HepG2 (cell line): ENCODE data around the gene PNLDC1. TPM values are rescaled to one million over a fixed set of nuclear protein-coding genes. Genes with fewer than 3 reads are reported as not detected.

Experiments
- AKAP8 ChIP-seq: sonication (generic); formaldehyde crosslinking; IDR thresholded peaks from 2 replicates; pipeline ENCODE4 v1.5.1; 2020; ENCODE audit warnings: mild to moderate bottlenecking, missing genetic modification reagents
- ATF4 ChIP-seq, 2 experiments: fragments of 450-650 bp in 1 of 2; sonication (generic) in 1 of 2; formaldehyde crosslinking; IDR thresholded peaks; 2 replicates each; pipeline versions ENCODE4 v1.5.0 to v1.8.0; 2020 to 2022; ENCODE audit warnings: mild to moderate bottlenecking in 1 of 2, missing genetic modification reagents in 1 of 2
- CC2D1A ChIP-seq: sonication (generic); formaldehyde crosslinking; IDR thresholded peaks from 2 replicates; pipeline ENCODE4 v1.8.1; 2023; ENCODE audit warnings: mild to moderate bottlenecking, missing genetic modification reagents
- ELF1 ChIP-seq: sonication (generic); formaldehyde crosslinking; IDR thresholded peaks from 2 replicates; pipeline ENCODE4 v1.4.0; 2020; ENCODE audit warnings: missing genetic modification reagents
- GRHL1 ChIP-seq: sonication (generic); formaldehyde crosslinking; conservative IDR thresholded peaks from 2 replicates; pipeline ENCODE4 v1.8.0; 2022; ENCODE audit warnings: missing genetic modification reagents
- HES4 ChIP-seq: sonication (generic); formaldehyde crosslinking; IDR thresholded peaks from 2 replicates; pipeline ENCODE4 v1.9.0; 2021; ENCODE audit warnings: mild to moderate bottlenecking, missing genetic modification reagents, borderline replicate concordance
- HOMEZ ChIP-seq: IDR thresholded peaks from 2 replicates; pipeline ENCODE4 v1.6.1; 2016; ENCODE audit warnings: low read depth
- JUNB ChIP-seq: sonication (generic); formaldehyde crosslinking; IDR thresholded peaks from 2 replicates; pipeline ENCODE4 v1.8.0; 2022; ENCODE audit warnings: missing genetic modification reagents, mild to moderate bottlenecking, borderline replicate concordance
- KIAA2018 ChIP-seq: sonication (generic); formaldehyde crosslinking; IDR thresholded peaks from 2 replicates; pipeline ENCODE4 v1.5.0; 2020; ENCODE audit warnings: mild to moderate bottlenecking, missing genetic modification reagents, borderline replicate concordance
- SOX5 ChIP-seq: IDR thresholded peaks from 2 replicates; pipeline ENCODE4 v1.6.1; 2016; ENCODE audit warnings: borderline replicate concordance
- ZNF12 ChIP-seq: sonication (generic); formaldehyde crosslinking; IDR thresholded peaks from 2 replicates; pipeline ENCODE4 v1.5.0; 2020; ENCODE audit warnings: missing genetic modification reagents
- ZNF773 ChIP-seq: sonication (generic); formaldehyde crosslinking; IDR thresholded peaks from 2 replicates; pipeline ENCODE4 v1.4.0; 2020; ENCODE audit warnings: missing genetic modification reagents, borderline replicate concordance
- ZXDC ChIP-seq: sonication (generic); formaldehyde crosslinking; IDR thresholded peaks from 2 replicates; pipeline ENCODE4 v1.5.0; 2020; ENCODE audit warnings: mild to moderate bottlenecking, missing genetic modification reagents
- polyA plus RNA-seq, 8 experiments: library from polyadenylated mRNA; depleted of rRNA in 3 of 8; stranded (reverse) in 7 of 8; unstranded in 1 of 8; fragments of >200 nt; fragmentation: Illumina TruSeq in 4 of 8; extraction: Trizol in 4 of 8; gene quantifications; 2 replicates each; pipeline versions ENCODE4 v1.2.1 to v1.2.3, GENCODE V29; 2011 to 2016; ENCODE audit warnings: low read depth in 4 of 8, missing spikeins in 1 of 8, mixed read lengths in 1 of 8; ENCODE audit not compliant: insufficient read depth in 1 of 8
- total RNA-seq, 5 experiments: library from RNA; depleted of rRNA; stranded (reverse); fragments of >200 nt; fragmentation: Illumina TruSeq; extraction: Trizol; gene quantifications; 2 replicates each; pipeline ENCODE4 v1.2.3, GENCODE V29; 2016; ENCODE audit warnings: low read depth in 1 of 5

PNLDC1 gene
- total and polyA plus RNA-seq, 2 of the 13 experiments (the other 11 are each of a cell fraction or from before 2014, with no cell fraction given) = not detected

- TF ChIP-seq KIAA2018 (CRISPR knock-in tag) (no peak), HOMEZ (CRISPR knock-in tag) (no peak), AKAP8 (CRISPR knock-in tag) (no peak), GRHL1 (no peak), SOX5 (CRISPR knock-in tag) (0 out of 2 replicates have a peak, but pooled peaks have one; percentile 18), ZNF773 (CRISPR knock-in tag) (no peak), ATF4 (CRISPR knock-in tag; IDR thresholded peaks at IDR 0.05) (peak in 1 of 2 experiments; percentile 50; a peak in 1 of 4 replicates), CC2D1A (CRISPR knock-in tag) (no peak), ZXDC (no peak), ZNF12 (0 out of 2 replicates have a peak, but pooled peaks have one; percentile 13), ELF1 (no peak), HES4 (CRISPR knock-in tag) (no peak), JUNB (CRISPR knock-in tag) (peak; percentile 61; the same call in 1 of the 2 replicates)
Measured at GRCh38 chr6:159807150-159807858, 7.2 kb downstream of the PNLDC1 start (continued).
